ENCODE data around the gene SNAP91. TPM values are rescaled to one million over a fixed set of nuclear protein-coding genes. Genes with fewer than 3 reads are reported as not detected.

The SNAP91 gene
- total and polyA plus RNA-seq, 3 donors from 2014 or later = 13.3 to 37.5 (median 32.9) TPM

DNA sequence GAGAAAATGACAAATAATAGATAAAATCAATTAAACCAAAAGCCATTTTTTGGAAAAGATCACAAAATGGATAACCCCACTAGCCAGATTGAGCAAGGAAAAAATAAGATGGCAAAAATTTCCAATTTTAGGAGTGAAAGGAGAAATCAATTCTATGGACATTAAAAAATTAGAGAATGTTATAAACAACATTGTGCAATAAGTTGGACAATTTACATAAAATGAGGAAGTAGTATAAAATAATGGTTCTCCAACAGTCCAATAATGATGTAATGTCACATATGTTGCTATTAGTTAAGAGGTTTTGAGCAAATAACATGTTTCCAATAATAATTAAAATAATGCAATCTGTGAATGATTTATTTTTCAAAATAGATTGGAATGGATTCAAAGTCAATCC lies 3.1 kb upstream of the SNAP91 start:
- Histone ChIP-seq H3K27ac (no peak overlapping the region), H3K27me3 (no peaks in the 10 kb centered on the region), H3K9me3 (no peaks in the 10 kb centered on the region), H3K36me3 (ENCODE audit: low read depth, missing control alignments) (no peaks in the 10 kb centered on the region), H3K4me1 (no peaks in the 10 kb centered on the region), H3K4me3 (no peak overlapping the region)
- no peak for TF ChIP-seq POLR2A (IDR thresholded peaks at IDR 0.05)
- no peak for DNase-seq
- intact Hi-C loops (cut with DNase I; ENCODE audit: low total_unique reads) = no loop called here

- no peaks in the 10 kb centered on the region for H3K9me3 ChIP-seq
- no peak overlapping the region for H3K27ac ChIP-seq
- DNase-seq = no peak
- H3K36me3 ChIP-seq (ENCODE audit: low read depth, missing control alignments) = no peaks in the 10 kb centered on the region
- intact Hi-C loops (cut with DNase I; ENCODE audit: low total_unique reads) = no loop called here
- TF ChIP-seq POLR2A (IDR thresholded peaks at IDR 0.05) = no peak
- TF ChIP-seq, protein P1, sequence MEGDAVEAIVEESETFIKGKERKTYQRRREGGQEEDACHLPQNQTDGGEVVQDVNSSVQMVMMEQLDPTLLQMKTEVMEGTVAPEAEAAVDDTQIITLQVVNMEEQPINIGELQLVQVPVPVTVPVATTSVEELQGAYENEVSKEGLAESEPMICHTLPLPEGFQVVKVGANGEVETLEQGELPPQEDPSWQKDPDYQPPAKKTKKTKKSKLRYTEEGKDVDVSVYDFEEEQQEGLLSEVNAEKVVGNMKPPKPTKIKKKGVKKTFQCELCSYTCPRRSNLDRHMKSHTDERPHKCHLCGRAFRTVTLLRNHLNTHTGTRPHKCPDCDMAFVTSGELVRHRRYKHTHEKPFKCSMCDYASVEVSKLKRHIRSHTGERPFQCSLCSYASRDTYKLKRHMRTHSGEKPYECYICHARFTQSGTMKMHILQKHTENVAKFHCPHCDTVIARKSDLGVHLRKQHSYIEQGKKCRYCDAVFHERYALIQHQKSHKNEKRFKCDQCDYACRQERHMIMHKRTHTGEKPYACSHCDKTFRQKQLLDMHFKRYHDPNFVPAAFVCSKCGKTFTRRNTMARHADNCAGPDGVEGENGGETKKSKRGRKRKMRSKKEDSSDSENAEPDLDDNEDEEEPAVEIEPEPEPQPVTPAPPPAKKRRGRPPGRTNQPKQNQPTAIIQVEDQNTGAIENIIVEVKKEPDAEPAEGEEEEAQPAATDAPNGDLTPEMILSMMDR (IDR thresholded peaks at IDR 0.05) = no peak
- H3K4me1 ChIP-seq = no peaks in the 10 kb centered on the region
- peak overlapping the region; percentile 63 to 65 for H3K4me3 ChIP-seq
- no peaks in the 10 kb centered on the region for H3K27me3 ChIP-seq
- 19 to 20% methylated on average over 8 of the region's 8 CpGs for WGBS, 2 donors
Observed at GRCh38 chr6:83709748-83710050, 798 bp upstream of the SNAP91 start.

DNA sequence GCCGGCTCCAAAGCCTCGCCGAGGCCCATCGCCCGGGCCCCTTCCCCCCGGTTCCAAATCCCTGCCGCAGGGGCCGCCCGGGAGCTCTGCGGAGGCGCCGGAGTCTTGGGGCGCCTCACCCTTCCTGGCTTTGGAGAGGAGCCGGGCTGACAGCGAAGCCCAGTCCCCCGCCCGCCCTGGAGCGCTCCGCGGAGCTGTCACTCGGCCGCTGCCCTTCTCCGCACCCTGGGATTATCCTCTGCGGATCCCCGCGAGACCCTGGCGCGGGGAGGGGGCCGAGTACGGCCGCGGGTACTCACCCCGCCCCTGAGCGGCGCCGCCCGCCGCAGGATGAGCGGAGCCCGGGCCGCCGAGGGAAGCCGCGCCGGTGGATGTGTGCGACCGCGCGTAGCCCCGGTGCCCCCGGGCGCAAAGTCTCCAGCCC lies 343 bp downstream of the SNAP91 start:
- peak; percentile 32 for DNase-seq
- intact Hi-C loops (cut with DNase I; ENCODE audit: low total_unique reads) = no loop called here
- Histone ChIP-seq H3K27ac (peak overlapping the region; percentile 29 to 63), H3K27me3 (no peaks in the 10 kb centered on the region), H3K4me3 (peak overlapping the region; percentile 63 to 65), H3K36me3 (ENCODE audit: low read depth, missing control alignments) (no peaks in the 10 kb centered on the region), H3K4me1 (no peaks in the 10 kb centered on the region), H3K9me3 (no peaks in the 10 kb centered on the region)
- 0% methylated on average over 6 to 12 of the region's 52 CpGs for WGBS, 2 donors
- TF ChIP-seq, protein P1 (IDR thresholded peaks at IDR 0.05) = no peak
- TF ChIP-seq POLR2A (IDR thresholded peaks at IDR 0.05) = no peak

DNA sequence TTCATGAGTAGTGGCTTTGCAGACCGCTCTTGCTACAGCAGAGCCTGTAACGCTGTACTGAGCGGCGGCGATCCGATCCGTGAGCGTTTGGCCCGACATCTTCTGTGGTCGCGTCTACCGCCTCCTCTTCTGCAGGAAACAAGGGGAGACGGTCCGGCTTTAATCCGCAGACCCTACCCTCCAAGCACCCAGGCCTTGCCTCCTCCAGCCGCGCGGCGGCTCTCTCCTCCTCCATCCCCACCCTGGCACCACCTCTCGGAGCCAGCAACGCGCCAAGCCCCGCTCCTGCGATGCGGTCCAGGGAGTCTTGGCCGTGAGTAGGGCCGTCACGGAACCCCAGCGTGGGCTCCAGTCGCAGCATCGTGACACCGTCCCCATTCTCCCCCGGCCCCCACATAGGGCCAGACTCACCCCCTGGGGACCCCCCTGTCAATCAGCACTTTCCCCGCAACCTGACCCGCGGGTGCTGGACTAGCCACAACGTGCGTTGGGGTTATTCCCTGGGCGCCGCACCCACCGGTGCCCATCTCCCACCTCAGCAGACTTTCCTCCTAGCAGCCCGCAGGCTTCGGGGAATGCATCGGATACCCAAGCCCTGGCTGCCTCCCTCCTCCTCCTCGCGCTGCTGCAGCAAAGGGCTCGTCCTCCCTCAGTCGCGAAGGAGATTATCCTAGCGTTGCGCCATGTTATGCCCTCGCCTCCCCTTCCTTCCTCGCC lies 914 bp downstream of the SNAP91 start:
- 0 to 11% methylated on average over 4 to 40 of the region's 53 CpGs for WGBS, 2 donors
- intact Hi-C loops (cut with DNase I; ENCODE audit: low total_unique reads) = no loop called here
- no peaks in the 10 kb centered on the region for H3K9me3 ChIP-seq
- H3K36me3 ChIP-seq (ENCODE audit: low read depth, missing control alignments) = no peaks in the 10 kb centered on the region
- no peaks in the 10 kb centered on the region for H3K4me1 ChIP-seq
- DNase-seq = peak; percentile 32
- peak overlapping the region; percentile 63 to 65 for H3K4me3 ChIP-seq
- TF ChIP-seq POLR2A (IDR thresholded peaks at IDR 0.05) = no peak
- TF ChIP-seq, protein P1 (IDR thresholded peaks at IDR 0.05) = no peak
- H3K27me3 ChIP-seq = no peaks in the 10 kb centered on the region
- peak overlapping the region; percentile 29 to 63 for H3K27ac ChIP-seq

DNA sequence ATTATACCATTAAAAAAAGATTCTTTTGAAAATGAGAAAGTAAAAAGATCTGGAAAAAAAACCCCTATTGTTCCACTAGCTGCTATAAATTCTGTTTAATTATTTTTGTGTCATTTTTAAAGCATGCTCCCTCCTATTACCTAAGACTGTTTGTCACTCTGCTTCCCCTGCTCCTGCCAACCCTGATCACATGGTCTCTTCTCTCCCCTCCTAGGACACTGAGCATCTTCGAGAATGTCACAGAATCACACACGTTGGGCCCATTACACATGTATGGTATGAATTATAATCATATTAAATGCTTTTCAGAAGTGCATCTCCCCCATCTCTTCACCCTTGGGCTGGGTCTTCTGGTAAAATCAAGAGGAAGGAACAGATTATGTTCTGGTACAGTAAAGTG lies 6.2 kb downstream of the SNAP91 start:
- Histone ChIP-seq H3K27me3 (no peaks in the 10 kb centered on the region), H3K9me3 (no peaks in the 10 kb centered on the region), H3K4me1 (no peaks in the 10 kb centered on the region), H3K36me3 (ENCODE audit: low read depth, missing control alignments) (no peaks in the 10 kb centered on the region), H3K4me3 (no peak overlapping the region), H3K27ac (no peak overlapping the region)
- 70 to 76% methylated on average over 2 of the region's 2 CpGs for WGBS, 2 donors
- DNase-seq = no peak
- TF ChIP-seq POLR2A (IDR thresholded peaks at IDR 0.05) = no peak
- TF ChIP-seq, protein P1 (IDR thresholded peaks at IDR 0.05) = no peak
- intact Hi-C loops (cut with DNase I; ENCODE audit: low total_unique reads) = no loop called here

Data from testis (tissue), 3 donors.